Measurements from ENCODE around the gene THOC6.

GRCh38 chr16:2986623-2987188 lies 37.1 kb upstream of the THOC6 start:
- no peak for TF ChIP-seq CTCF (IDR thresholded peaks at IDR 0.05; ENCODE audit: poor library complexity)
- TF ChIP-seq EZH2 (IDR thresholded peaks at IDR 0.05; ENCODE audit: borderline replicate concordance), result no peak
- TF ChIP-seq EZH2phosphoT487 (IDR thresholded peaks at IDR 0.05; ENCODE audit: low read depth, severe bottlenecking, unreplicated experiment), result no peak

Data from hepatocyte (in vitro differentiated cells).